ENCODE results near the gene POLH. TPM values are rescaled to one million over a fixed set of nuclear protein-coding genes. Genes with fewer than 3 reads are reported as not detected.
"Not testable (repeated sequence)": the region's sequence is repeated elsewhere in the genome, so short reads cannot be mapped to it uniquely, and the experiment has no call there.

The POLH gene
- total RNA-seq, 4 donors from 2014 or later = 14.2 to 24.3 (median 17.0) TPM

GRCh38 chr6:43588194-43588593 lies 12.2 kb downstream of the POLH start:
- WGBS = 98% methylated on average over 5 of the region's 5 CpGs
- Histone ChIP-seq H3K4me1 (no peaks in the 10 kb centered on the region), H3K36me3 (peaks cover 51% of the 10 kb centered on the region), H3K27ac (no peak overlapping the region), H3K9me3 (no peaks in the 10 kb centered on the region), H3K4me3 (no peak overlapping the region), H3K27me3 (no peaks in the 10 kb centered on the region)
- DNase-seq (ENCODE audit: low spot score in 2 of 2) = no peak
- TF ChIP-seq POLR2AphosphoS5 (IDR thresholded peaks at IDR 0.05) = no peak
- no peak for TF ChIP-seq EP300 (IDR thresholded peaks at IDR 0.05)
- no peak for TF ChIP-seq POLR2A (IDR thresholded peaks at IDR 0.05)
- TF ChIP-seq CTCF (IDR thresholded peaks at IDR 0.05) = no peak

- 95% methylated on average over 1 of the region's 1 CpG for WGBS
- H3K27me3 ChIP-seq = not testable (repeated sequence)
- peaks cover 37% of the 10 kb centered on the region for H3K36me3 ChIP-seq
Measured at GRCh38 chr6:43589564-43589963, 13.6 kb downstream of the POLH start.

GRCh38 chr6:43593938-43594337 lies 18.0 kb downstream of the POLH start:
- Histone ChIP-seq H3K4me3 (no peak overlapping the region), H3K9me3 (no peaks in the 10 kb centered on the region), H3K27ac (no peak overlapping the region), H3K36me3 (peaks cover 23% of the 10 kb centered on the region), H3K4me1 (no peaks in the 10 kb centered on the region), H3K27me3 (no peaks in the 10 kb centered on the region)
- 78% methylated on average over 1 of the region's 1 CpG for WGBS
- TF ChIP-seq POLR2A (IDR thresholded peaks at IDR 0.05) (no peak), CTCF (IDR thresholded peaks at IDR 0.05) (no peak), EP300 (IDR thresholded peaks at IDR 0.05) (no peak), POLR2AphosphoS5 (IDR thresholded peaks at IDR 0.05) (no peak)
- no peak for DNase-seq (ENCODE audit: low spot score in 2 of 2)

More at GRCh38 chr6:43589564-43589963, 13.6 kb downstream of the POLH start:
- not testable (repeated sequence) for H3K4me1 ChIP-seq; H3K27ac ChIP-seq; H3K9me3 ChIP-seq; DNase-seq (ENCODE audit: low spot score in 2 of 2); H3K4me3 ChIP-seq

GRCh38 chr6:43600595-43600994 lies 24.6 kb downstream of the POLH start:
- H3K4me3 ChIP-seq = no peak overlapping the region
- WGBS = 94% methylated on average over 2 of the region's 2 CpGs
- no peak overlapping the region for H3K27ac ChIP-seq
- no peaks in the 10 kb centered on the region for H3K4me1 ChIP-seq
- H3K36me3 ChIP-seq = peaks cover 56% of the 10 kb centered on the region
- TF ChIP-seq POLR2A (IDR thresholded peaks at IDR 0.05) = no peak
- TF ChIP-seq CTCF (IDR thresholded peaks at IDR 0.05) = no peak
- TF ChIP-seq EP300 (IDR thresholded peaks at IDR 0.05) = no peak
- no peak for TF ChIP-seq POLR2AphosphoS5 (IDR thresholded peaks at IDR 0.05)
- H3K27me3 ChIP-seq = no peaks in the 10 kb centered on the region
- H3K9me3 ChIP-seq = no peaks in the 10 kb centered on the region
- DNase-seq (ENCODE audit: low spot score in 2 of 2) = no peak

GRCh38 chr6:43604174-43604573 lies 28.2 kb downstream of the POLH start:
- H3K4me3 ChIP-seq = no peak overlapping the region
- 96% methylated on average over 2 of the region's 2 CpGs for WGBS
- DNase-seq (ENCODE audit: low spot score in 2 of 2) = no peak
- H3K27ac ChIP-seq = no peak overlapping the region
- H3K4me1 ChIP-seq = peaks cover 6% of the 10 kb centered on the region
- no peak for TF ChIP-seq POLR2A (IDR thresholded peaks at IDR 0.05)
- no peak for TF ChIP-seq CTCF (IDR thresholded peaks at IDR 0.05)
- TF ChIP-seq POLR2AphosphoS5 (IDR thresholded peaks at IDR 0.05) = no peak
- TF ChIP-seq EP300 (IDR thresholded peaks at IDR 0.05) = no peak
- H3K9me3 ChIP-seq = no peaks in the 10 kb centered on the region
- H3K36me3 ChIP-seq = peaks cover 59% of the 10 kb centered on the region
- no peaks in the 10 kb centered on the region for H3K27me3 ChIP-seq

- WGBS = 94% methylated on average over 2 of the region's 2 CpGs
- Histone ChIP-seq H3K27me3 (no peaks in the 10 kb centered on the region), H3K9me3 (no peaks in the 10 kb centered on the region), H3K27ac (no peak overlapping the region), H3K4me1 (peaks cover 6% of the 10 kb centered on the region), H3K4me3 (no peak overlapping the region), H3K36me3 (peaks cover 67% of the 10 kb centered on the region)
- no peak for TF ChIP-seq EP300 (IDR thresholded peaks at IDR 0.05)
- no peak for TF ChIP-seq POLR2AphosphoS5 (IDR thresholded peaks at IDR 0.05)
- no peak for TF ChIP-seq POLR2A (IDR thresholded peaks at IDR 0.05)
- no peak for TF ChIP-seq CTCF (IDR thresholded peaks at IDR 0.05)
- no peak for DNase-seq (ENCODE audit: low spot score in 2 of 2)
Measured at GRCh38 chr6:43606019-43606418, 30.0 kb downstream of the POLH start.
